Effector memory CD8-positive, alpha-beta T cell (primary cell): Measurements from ENCODE around the gene CCDC112.
"Not testable (repeated sequence)": the region's sequence is repeated elsewhere in the genome, so short reads cannot be mapped to it uniquely, and the experiment has no call there.

Experiments used
- ATAC-seq: fragments of 150-1000 bp; cut with Tn5 transposase; replicated peaks from 2 replicates; pipeline ENCODE4 v1.10.0; 2021; ENCODE audit warnings: mild to moderate bottlenecking, moderate library complexity
- DNase-seq, 3 experiments: peaks; one replicate each; pipeline ENCODE4 v3.0.0; 2021
- H3K27ac Mint-ChIP-seq, 2 donors: one replicate each; pipeline ENCODE4 v1.8.0; 2022; ENCODE audit warnings: mild to moderate bottlenecking in 2 of 2, mixed read lengths in 2 of 2, moderate library complexity in 2 of 2
- H3K27me3 Mint-ChIP-seq, 2 donors: one replicate each; pipeline ENCODE4 v1.8.0; 2022; ENCODE audit warnings: mixed read lengths in 2 of 2
- H3K36me3 Mint-ChIP-seq: one replicate; pipeline ENCODE4 v1.8.0; 2022; ENCODE audit warnings: mild to moderate bottlenecking, moderate library complexity, mixed read lengths; ENCODE audit not compliant: insufficient read depth
- H3K4me1 Mint-ChIP-seq, 2 donors: one replicate each; pipeline ENCODE4 v1.8.0; 2022; ENCODE audit warnings: low read depth in 2 of 2, mixed read lengths in 2 of 2
- H3K4me3 Mint-ChIP-seq, 2 donors: one replicate each; pipeline ENCODE4 v1.8.0; 2022; ENCODE audit warnings: mild to moderate bottlenecking in 2 of 2, mixed read lengths in 2 of 2, moderate library complexity in 2 of 2
- H3K9me3 Mint-ChIP-seq, 2 donors: one replicate each; pipeline ENCODE4 v1.8.0; 2022; ENCODE audit warnings: mixed read lengths in 2 of 2

The CCDC112 gene

GRCh38 chr5:115265220-115265619 lies 31.2 kb downstream of the CCDC112 start:
- Mint-ChIP-seq H3K27ac (no peak overlapping the region), H3K4me1 (peaks cover 15 to 19% of the 10 kb centered on the region in 2 donors), H3K36me3 (peaks cover 13% of the 10 kb centered on the region), H3K27me3 (no peaks in the 10 kb centered on the region), H3K9me3 (no peaks in the 10 kb centered on the region), H3K4me3 (no peak overlapping the region)
- DNase-seq: no peak
- no peak for ATAC-seq

DNA sequence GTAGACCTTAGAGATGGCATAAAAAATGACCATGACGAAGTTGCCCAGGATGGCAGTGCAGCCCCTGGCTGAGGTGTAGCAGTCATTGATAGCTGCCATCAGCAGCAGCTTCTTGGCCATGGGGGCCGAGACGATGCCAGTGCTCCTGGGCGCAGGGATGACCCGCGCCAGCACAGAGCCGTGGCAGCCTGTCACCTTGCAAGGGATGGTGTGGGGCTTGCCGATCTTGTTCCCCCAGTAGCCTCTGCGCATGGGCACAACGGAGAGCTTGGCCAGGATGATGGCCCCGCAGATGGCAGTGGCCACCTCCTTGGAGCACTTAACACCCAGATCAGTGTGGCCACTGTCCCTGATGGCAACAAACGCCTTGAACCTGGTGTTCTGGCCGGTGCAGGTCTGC lies 31.7 kb downstream of the CCDC112 start:
- ATAC-seq (no peak), DNase-seq (no peak)
- no peaks in the 10 kb centered on the region for H3K27me3 Mint-ChIP-seq
- H3K27ac Mint-ChIP-seq: no peak overlapping the region
- H3K36me3 Mint-ChIP-seq: peaks cover 9% of the 10 kb centered on the region
- H3K4me3 Mint-ChIP-seq: no peak overlapping the region
- no peaks in the 10 kb centered on the region for H3K9me3 Mint-ChIP-seq
- H3K4me1 Mint-ChIP-seq: peaks cover 15 to 20% of the 10 kb centered on the region in 2 donors

DNA sequence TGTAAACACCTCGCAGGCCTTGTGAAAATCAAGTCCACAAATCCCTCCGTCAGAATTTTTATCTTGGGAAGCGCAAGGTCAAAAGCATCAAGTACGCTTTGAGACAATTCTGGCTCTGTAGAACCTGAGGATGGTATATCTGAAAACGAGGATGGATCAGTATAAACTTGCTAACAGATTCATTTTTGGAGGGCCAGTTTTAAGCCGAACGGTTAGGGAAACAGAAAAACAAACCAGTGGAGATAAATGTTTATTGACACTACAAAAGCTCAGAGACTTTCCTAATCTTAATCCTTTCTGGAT lies 33.4 kb downstream of the CCDC112 start:
- DNase-seq (no peak), ATAC-seq (no peak)
- peaks cover 9% of the 10 kb centered on the region for H3K36me3 Mint-ChIP-seq
- H3K4me1 Mint-ChIP-seq: peaks cover 31 to 36% of the 10 kb centered on the region in 2 donors
- no peaks in the 10 kb centered on the region for H3K9me3 Mint-ChIP-seq
- peak overlapping the region; percentile 83 to 98 for H3K4me3 Mint-ChIP-seq
- peak overlapping the region; percentile 96 to 98 for H3K27ac Mint-ChIP-seq
- no peaks in the 10 kb centered on the region for H3K27me3 Mint-ChIP-seq

GRCh38 chr5:115262321-115263077 lies 34.0 kb downstream of the CCDC112 start, which contains the start of gene PGGT1B:
Gene PGGT1B, minus strand, starts transcription at chr5:115262877. Its CDS starts 26 bp downstream, at chr5:115262851.
- Mint-ChIP-seq H3K4me1 (peaks cover 31 to 37% of the 10 kb centered on the region in 2 donors), H3K9me3 (no peaks in the 10 kb centered on the region), H3K4me3 (peak within 1 kb of the TSS; percentile 83 to 98), H3K36me3 (peaks cover 9% of the 10 kb centered on the region), H3K27me3 (no peaks in the 10 kb centered on the region), H3K27ac (peak within 1 kb of the TSS; percentile 96 to 98)
- DNase-seq: peak; percentile 51 to 58 (median 54)
- peak; percentile 95 for ATAC-seq

- Mint-ChIP-seq H3K4me1 (peaks cover 34 to 41% of the 10 kb centered on the region in 2 donors), H3K27ac (peak overlapping the region; percentile 96 to 98), H3K36me3 (peaks cover 9% of the 10 kb centered on the region), H3K27me3 (no peaks in the 10 kb centered on the region), H3K4me3 (peak overlapping the region; percentile 83 to 98), H3K9me3 (no peaks in the 10 kb centered on the region)
- ATAC-seq: peak; percentile 4
- DNase-seq: no peak
These were observed 34.5 kb downstream of the CCDC112 start for GRCh38 chr5:115262011-115262320.

DNA sequence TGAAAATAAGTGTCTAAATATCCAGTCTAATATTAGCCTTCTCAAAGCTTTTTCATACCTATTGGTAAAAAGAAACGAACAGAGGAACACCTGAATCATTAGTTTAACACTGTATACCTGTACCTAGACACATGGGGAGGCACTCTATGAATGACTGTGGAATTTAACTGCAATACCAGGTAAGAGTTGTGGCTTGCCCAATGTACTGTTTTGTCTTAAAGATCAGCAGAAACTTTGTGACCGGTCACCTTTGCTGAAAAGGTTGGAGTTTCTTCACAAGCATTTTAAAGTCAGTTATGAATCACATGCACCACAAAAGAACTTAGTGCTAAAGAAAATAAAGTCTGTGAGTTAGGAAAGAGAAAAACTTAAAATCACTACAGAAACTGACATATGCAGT lies 36.2 kb downstream of the CCDC112 start:
- Mint-ChIP-seq H3K27ac (no peak overlapping the region), H3K9me3 (no peaks in the 10 kb centered on the region), H3K4me1 (peaks cover 46 to 58% of the 10 kb centered on the region in 2 donors), H3K36me3 (peaks cover 4% of the 10 kb centered on the region), H3K27me3 (no peaks in the 10 kb centered on the region), H3K4me3 (no peak overlapping the region)
- DNase-seq: no peak
- ATAC-seq: no peak

DNA sequence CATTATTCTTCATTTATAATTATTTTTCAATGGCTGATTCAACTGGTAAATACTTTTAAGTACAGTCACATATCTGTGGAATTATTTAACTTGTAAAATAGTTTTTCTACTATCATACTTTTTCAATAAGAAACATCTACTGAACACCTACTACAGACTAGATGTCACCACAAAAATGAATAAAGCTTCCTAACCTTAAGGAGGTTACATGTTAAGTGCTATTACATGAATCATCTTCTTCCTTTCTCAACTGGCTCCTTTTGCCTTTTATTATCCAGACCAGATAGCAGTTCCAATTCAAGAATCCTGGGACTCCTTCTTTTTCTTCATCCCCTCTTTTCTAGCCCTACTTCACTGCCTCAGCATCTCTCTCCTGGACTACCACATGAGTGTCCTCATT lies 38.5 kb downstream of the CCDC112 start:
- Mint-ChIP-seq H3K27me3 (no peaks in the 10 kb centered on the region), H3K27ac (no peak overlapping the region), H3K4me1 (peaks cover 49 to 67% of the 10 kb centered on the region in 2 donors), H3K9me3 (no peaks in the 10 kb centered on the region), H3K36me3 (peaks cover 4% of the 10 kb centered on the region), H3K4me3 (no peak overlapping the region)
- DNase-seq (no peak), ATAC-seq (no peak)

- ATAC-seq, H3K27me3 Mint-ChIP-seq, H3K9me3 Mint-ChIP-seq, H3K4me3 Mint-ChIP-seq, H3K36me3 Mint-ChIP-seq, H3K27ac Mint-ChIP-seq, DNase-seq: not testable (repeated sequence)
- peaks cover 4 to 28% of the 10 kb centered on the region in 2 donors for H3K4me1 Mint-ChIP-seq
These were observed 47.1 kb downstream of the CCDC112 start for GRCh38 chr5:115249379-115249778.

- H3K9me3 Mint-ChIP-seq: no peaks in the 10 kb centered on the region
These were observed 50.0 kb downstream of the CCDC112 start for GRCh38 chr5:115246361-115246991.

DNA sequence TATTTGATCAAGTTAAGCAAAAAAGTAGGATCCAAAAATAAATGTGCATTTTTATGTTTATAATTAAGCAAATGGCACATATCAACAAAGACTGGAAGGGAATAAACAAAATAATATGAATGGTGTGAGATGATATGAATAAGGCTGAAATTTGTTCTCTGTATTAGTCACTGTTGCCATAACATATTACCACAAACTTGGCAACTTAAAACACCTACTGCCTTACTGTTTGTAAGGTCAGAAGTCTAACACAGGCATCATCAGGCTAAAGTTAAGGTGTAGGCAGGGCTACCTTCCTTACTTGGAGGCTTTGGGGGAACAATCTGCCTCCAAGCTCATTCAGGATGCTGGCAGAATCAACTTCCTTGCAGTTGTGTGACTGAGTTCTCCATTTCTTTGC lies 53.0 kb downstream of the CCDC112 start:
- Mint-ChIP-seq H3K27ac (no peak overlapping the region), H3K4me3 (no peak overlapping the region), H3K9me3 (no peaks in the 10 kb centered on the region), H3K27me3 (no peaks in the 10 kb centered on the region), H3K4me1 (peaks cover 5 to 14% of the 10 kb centered on the region in 2 donors), H3K36me3 (peaks cover 22% of the 10 kb centered on the region)
- DNase-seq (no peak), ATAC-seq (no peak)

More at GRCh38 chr5:115246361-115246991, 50.0 kb downstream of the CCDC112 start:
- Mint-ChIP-seq H3K27me3 (no peaks in the 10 kb centered on the region), H3K4me1 (peaks cover 7 to 29% of the 10 kb centered on the region in 2 donors), H3K36me3 (peaks cover 3% of the 10 kb centered on the region), H3K4me3 (no peak overlapping the region), H3K27ac (no peak overlapping the region)
- DNase-seq (peak in 1 of 3 experiments; percentile 4), ATAC-seq (peak; percentile 70)

DNA sequence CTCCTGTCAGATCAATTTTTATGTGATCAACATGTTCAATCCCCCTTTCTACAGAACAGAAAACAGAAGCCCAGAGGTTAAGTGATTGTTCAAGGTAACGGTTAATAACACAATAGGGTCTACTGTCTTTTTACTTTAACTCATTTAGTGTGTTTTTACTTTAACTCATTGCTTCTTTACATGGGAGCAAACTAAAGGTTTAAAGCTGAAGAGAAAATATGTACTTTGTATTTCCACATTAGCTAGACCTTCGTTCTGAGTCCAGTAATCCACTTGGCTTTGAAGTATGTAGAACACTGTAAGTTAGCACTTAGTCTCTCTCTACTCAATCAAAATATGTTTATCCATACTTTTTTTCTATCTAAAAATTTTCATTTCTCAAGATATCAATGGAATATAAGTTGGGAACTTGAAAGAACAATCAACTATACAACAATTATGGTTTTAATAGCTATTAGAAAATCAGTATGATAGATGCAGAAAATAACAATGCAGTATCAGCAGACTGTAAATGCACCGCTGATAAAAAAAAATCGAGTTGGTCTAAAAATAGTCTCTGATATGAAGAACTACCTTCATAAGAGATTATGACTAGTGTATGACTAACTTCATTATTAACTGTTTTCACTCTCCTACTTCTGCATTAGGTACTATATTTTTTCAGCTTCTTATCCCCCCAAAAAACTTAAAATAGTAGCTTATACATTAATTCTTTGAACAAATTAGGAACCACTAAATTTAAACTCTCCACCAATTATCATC lies 54.4 kb downstream of the CCDC112 start:
- no peak for DNase-seq
- Mint-ChIP-seq H3K27me3 (no peaks in the 10 kb centered on the region), H3K27ac (peak overlapping the region in 1 of 2 donors; percentile 38)

DNA sequence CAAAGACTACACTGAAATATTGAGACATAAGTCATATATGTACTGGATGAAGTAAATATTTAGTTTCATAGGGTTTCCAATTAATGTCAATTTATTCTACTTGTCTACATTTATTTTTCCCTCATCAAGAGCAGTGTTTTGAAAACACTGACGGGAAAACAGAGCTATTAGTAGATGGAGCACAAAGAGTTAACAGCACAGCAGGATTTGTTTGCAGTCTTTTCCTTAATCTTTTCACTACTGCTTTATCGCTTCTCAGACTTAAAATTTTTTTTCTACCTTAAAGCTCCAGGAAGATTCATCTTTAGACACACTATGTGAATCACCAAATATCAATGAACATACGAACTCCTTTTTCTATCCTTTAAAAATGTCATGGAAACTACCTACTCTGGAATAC lies 59.4 kb downstream of the CCDC112 start:
- H3K27ac Mint-ChIP-seq: no peak overlapping the region
- no peaks in the 10 kb centered on the region for H3K9me3 Mint-ChIP-seq
- peaks cover 52% of the 10 kb centered on the region for H3K36me3 Mint-ChIP-seq
- peaks cover 6 to 13% of the 10 kb centered on the region in 2 donors for H3K4me1 Mint-ChIP-seq
- no peak overlapping the region for H3K4me3 Mint-ChIP-seq
- DNase-seq: no peak
- no peaks in the 10 kb centered on the region for H3K27me3 Mint-ChIP-seq
- ATAC-seq: no peak

More for the DNA sequence above, 54.4 kb downstream of the CCDC112 start:
- H3K4me3 Mint-ChIP-seq: no peak overlapping the region
- H3K9me3 Mint-ChIP-seq: no peaks in the 10 kb centered on the region
- H3K36me3 Mint-ChIP-seq: peaks cover 28% of the 10 kb centered on the region
- no peak for ATAC-seq
- peaks cover 5 to 14% of the 10 kb centered on the region in 2 donors for H3K4me1 Mint-ChIP-seq

DNA sequence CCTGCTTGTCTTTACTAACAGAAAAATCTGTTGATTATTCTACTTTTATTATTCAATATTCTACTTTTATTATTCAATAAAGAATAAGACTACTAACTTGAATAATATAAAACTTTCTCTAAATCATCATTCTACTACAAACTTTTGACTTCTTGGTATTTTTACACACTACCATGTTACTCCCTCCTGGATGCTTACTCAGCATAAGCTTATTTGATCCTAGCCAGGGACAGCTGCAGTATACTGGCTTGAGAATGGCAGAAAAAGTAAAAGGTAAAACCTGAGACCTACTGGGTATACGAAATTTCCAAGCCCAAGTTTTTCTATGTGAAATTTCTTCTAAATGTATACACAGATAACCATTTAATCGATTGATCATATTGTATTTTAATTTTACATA lies 59.9 kb downstream of the CCDC112 start:
- Mint-ChIP-seq H3K9me3 (no peaks in the 10 kb centered on the region), H3K27me3 (no peaks in the 10 kb centered on the region), H3K4me1 (peaks cover 3 to 16% of the 10 kb centered on the region in 2 donors), H3K36me3 (peaks cover 52% of the 10 kb centered on the region), H3K4me3 (no peak overlapping the region), H3K27ac (no peak overlapping the region)
- ATAC-seq: no peak
- no peak for DNase-seq
